GM12878 (cell line): ENCODE data around the gene ADD1. TPM values are rescaled to one million over a fixed set of nuclear protein-coding genes. Genes with fewer than 3 reads are reported as not detected.

Source experiments
- ATAC-seq: fragments of 200-7000 bp; cut with Tn5 transposase; 3 replicates; pipeline ENCODE4 v1.9.1; 2020; ENCODE audit warnings: mild to moderate bottlenecking, moderate library complexity
- BruUV-seq: library from RNA; stranded (reverse); fragments of 400-500 nt; replicated peaks from 2 replicates; lab custom pipeline; 2021; lab: Mats Ljungman, UMichigan
- CTCF ChIA-PET: fragments of 300-600 bp; sonication (Branson Sonifier 250); formaldehyde crosslinking; extraction: SDS; loops from one replicate; lab custom pipeline; 2021; ENCODE audit warnings: inconsistent platforms; lab: Yijun Ruan, JAX
- POLR2A ChIA-PET: fragments of 350-600 bp; formaldehyde crosslinking; extraction: SDS; loops from one replicate; lab custom pipeline; 2021; ENCODE audit warnings: inconsistent platforms; lab: Charles Lee
- RAD21 ChIA-PET: fragments of 300-600 bp; sonication (Branson Sonifier 250); formaldehyde crosslinking; loops from one replicate; lab custom pipeline; 2023; ENCODE audit warnings: antibody characterized with exemption; ENCODE audit not compliant: unreplicated experiment; lab: Charles Lee
- SMC1A ChIA-PET: fragments of 300-600 bp; sonication (Branson Sonifier 250); formaldehyde crosslinking; loops from one replicate; lab custom pipeline; 2023; ENCODE audit not compliant: unreplicated experiment, uncharacterized antibody; lab: Charles Lee
- DNase-seq: peaks from one replicate; pipeline ENCODE4 v3.0.0-alpha.2; 2011; ENCODE audit warnings: low read depth, low spot score
- FAIRE-seq: peaks from 3 replicates; lab custom pipeline; 2011; peaks lifted over from hg19 to GRCh38; lab: Jason Lieb, UNC
- H2AFZ ChIP-seq: 2 replicates; pipeline ENCODE4 v1.6.0; 2011; ENCODE audit warnings: low read depth, low read length, control low read depth; ENCODE audit not compliant: control insufficient read depth
- H3K27ac ChIP-seq: 2 replicates; pipeline ENCODE4 v1.5.1; 2011; ENCODE audit warnings: control low read depth; ENCODE audit not compliant: control insufficient read depth, insufficient read depth
- H3K27me3 ChIP-seq, 2 experiments: replicated peaks in 1 of 2; 2 replicates each; pipeline versions ENCODE4 v1.6.0 to v1.6.1; 2011; ENCODE audit warnings: low read length in 1 of 2; ENCODE audit not compliant: control insufficient read depth in 2 of 2, insufficient read depth in 2 of 2
- H3K36me3 ChIP-seq, 2 experiments: 2 replicates each; pipeline ENCODE4 v1.5.1; 2011; ENCODE audit warnings: low read length in 1 of 2; ENCODE audit not compliant: control insufficient read depth in 2 of 2, insufficient read depth in 2 of 2
- H3K4me1 ChIP-seq: 2 replicates; pipeline ENCODE4 v1.6.1; 2011; ENCODE audit warnings: mild to moderate bottlenecking, low read length, moderate library complexity, mixed read lengths; ENCODE audit not compliant: control insufficient read depth, insufficient read depth
- H3K4me2 ChIP-seq: 2 replicates; pipeline ENCODE4 v1.6.0; 2011; ENCODE audit warnings: control low read depth; ENCODE audit not compliant: control insufficient read depth, insufficient read depth
- H3K4me3 ChIP-seq: fragments of 200-600 bp; sonication (generic); 2 replicates; pipeline ENCODE4 v1.5.1; 2016
- H3K79me2 ChIP-seq: 2 replicates; pipeline ENCODE4 v1.6.0; 2011; ENCODE audit warnings: low read length; ENCODE audit not compliant: control insufficient read depth, insufficient read depth
- H3K9ac ChIP-seq: 2 replicates; pipeline ENCODE4 v1.8.0; 2011; ENCODE audit warnings: low read length, control low read depth, mixed read lengths; ENCODE audit not compliant: control insufficient read depth, insufficient read depth
- H3K9me3 ChIP-seq: replicated peaks from 3 replicates; pipeline ENCODE4 v1.5.1; 2011; ENCODE audit warnings: mild to moderate bottlenecking, low read length; ENCODE audit not compliant: control insufficient read depth, insufficient read depth
- H4K20me1 ChIP-seq: 2 replicates; pipeline ENCODE4 v1.6.0; 2011; ENCODE audit not compliant: control insufficient read depth, insufficient read depth
- EED ChIP-seq: sonication (generic); IDR thresholded peaks from 2 replicates; pipeline ENCODE4 v1.6.1; 2016; ENCODE audit warnings: antibody characterized with exemption, low read depth
- HCFC1 ChIP-seq: fragments of 150-350 bp; IDR thresholded peaks from 2 replicates; pipeline ENCODE4 v1.6.1; 2014; ENCODE audit warnings: low read length
- HDAC2 ChIP-seq: fragments of 200-600 bp; sonication (generic); IDR thresholded peaks from 2 replicates; pipeline ENCODE4 v1.6.1; 2017
- NFXL1 ChIP-seq: fragments of 450-650 bp; IDR thresholded peaks from 2 replicates; pipeline ENCODE4 v1.6.1; 2017; ENCODE audit warnings: antibody characterized with exemption, mild to moderate bottlenecking, borderline replicate concordance
- SIN3A ChIP-seq: IDR thresholded peaks from 2 replicates; pipeline ENCODE4 v1.6.1; 2012; ENCODE audit warnings: low read depth, low read length, improper control_type of control experiment
- SIX5 ChIP-seq: IDR thresholded peaks from 2 replicates; pipeline ENCODE4 v1.6.1; 2011; ENCODE audit warnings: mild to moderate bottlenecking, low read depth, low read length, moderate library complexity; ENCODE audit not compliant: severe bottlenecking
- SP1 ChIP-seq: IDR thresholded peaks from one replicate; pipeline ENCODE4 v1.6.1; 2011; ENCODE audit warnings: low read depth, low read length
- STAT1 ChIP-seq: fragments of 450-650 bp; conservative IDR thresholded peaks from 2 replicates; pipeline ENCODE4 v1.6.1; 2014; ENCODE audit warnings: antibody characterized with exemption, mild to moderate bottlenecking
- SUZ12 ChIP-seq: fragments of 200-600 bp; sonication (generic); IDR thresholded peaks from one replicate; pipeline ENCODE4 v1.6.1; 2018; ENCODE audit warnings: antibody characterized with exemption, mild to moderate bottlenecking; ENCODE audit not compliant: unreplicated experiment
- ZSCAN29 ChIP-seq: fragments of 450-650 bp; IDR thresholded peaks from 2 replicates; pipeline ENCODE4 v1.6.1; 2017; ENCODE audit warnings: mild to moderate bottlenecking, moderate library complexity
- WGBS: methylation state at CpG from one replicate; pipeline ENCODE4 v1.1.6; 2016; ENCODE audit warnings: low lambda C conversion rate; ENCODE audit not compliant: insufficient replicate concordance, insufficient coverage; ENCODE audit errors: missing lambda C conversion rate; 5-methylcytosine and 5-hydroxymethylcytosine counted together
- in situ Hi-C: fragments of 300-500 bp; cut with MboI; formaldehyde crosslinking; loops from 9 replicates; pipeline ENCODE4 v1.14.3; 2018; ENCODE audit warnings: mixed read lengths
- intact Hi-C: fragments of 100-400 bp; cut with micrococcal nuclease; formaldehyde crosslinking; loops from one replicate; pipeline ENCODE4 v1.14.2; 2022; ENCODE audit not compliant: unreplicated experiment
- polyA plus RNA-seq, 11 experiments: library from polyadenylated mRNA; depleted of rRNA in 4 of 11; unstranded in 6 of 11; stranded (reverse) in 5 of 11; fragments of >200 nt; fragmentation: Nextera tagmentation in 4 of 11; fragmentation: Illumina TruSeq in 1 of 11; extraction: Ambion mirVana in 4 of 11; extraction: Trizol in 1 of 11; gene quantifications; 1 replicate in 1 of 11; 2 replicates in 10 of 11; pipeline versions ENCODE4 v1.2.1 to v1.2.3, GENCODE V29; 2011 to 2016; ENCODE audit warnings: inconsistent platforms in 2 of 11, missing spikeins in 2 of 11, low read depth in 1 of 11
- total RNA-seq, 4 experiments: library from RNA; depleted of rRNA in 3 of 4; stranded (reverse); fragments of >200 nt in 3 of 4; fragmentation: Illumina TruSeq in 1 of 4; extraction: Trizol in 1 of 4; gene quantifications; 2 replicates each; pipeline versions ENCODE4 v1.2.1 to v1.2.3, GENCODE V29; 2013 to 2021
- TF ChIP-seq, protein P1 (sequence below): IDR thresholded peaks from 2 replicates; pipeline ENCODE4 v1.6.1; 2011; ENCODE audit warnings: borderline replicate concordance, low read depth, mild to moderate bottlenecking, moderate library complexity, low read length; ENCODE audit not compliant: insufficient read depth, poor library complexity, severe bottlenecking
- TF ChIP-seq, protein P2 (sequence below): fragments of 450-650 bp; IDR thresholded peaks from 2 replicates; pipeline ENCODE4 v1.6.1; 2017; ENCODE audit warnings: mild to moderate bottlenecking, moderate library complexity
- TF ChIP-seq, protein P3 (sequence below): fragments of 450-650 bp; IDR thresholded peaks from 2 replicates; pipeline ENCODE4 v1.6.1; 2016; ENCODE audit warnings: mild to moderate bottlenecking
- TF ChIP-seq, protein P4 (sequence below): IDR thresholded peaks from 2 replicates; pipeline ENCODE4 v1.6.1; 2012; ENCODE audit warnings: low read depth, low read length, improper control_type of control experiment

ADD1 gene
- total and polyA plus RNA-seq, 10 of the 15 experiments (the other 5 are each of a cell fraction or from before 2014, with no cell fraction given): 21.6 to 182 (median 105) TPM

DNA sequence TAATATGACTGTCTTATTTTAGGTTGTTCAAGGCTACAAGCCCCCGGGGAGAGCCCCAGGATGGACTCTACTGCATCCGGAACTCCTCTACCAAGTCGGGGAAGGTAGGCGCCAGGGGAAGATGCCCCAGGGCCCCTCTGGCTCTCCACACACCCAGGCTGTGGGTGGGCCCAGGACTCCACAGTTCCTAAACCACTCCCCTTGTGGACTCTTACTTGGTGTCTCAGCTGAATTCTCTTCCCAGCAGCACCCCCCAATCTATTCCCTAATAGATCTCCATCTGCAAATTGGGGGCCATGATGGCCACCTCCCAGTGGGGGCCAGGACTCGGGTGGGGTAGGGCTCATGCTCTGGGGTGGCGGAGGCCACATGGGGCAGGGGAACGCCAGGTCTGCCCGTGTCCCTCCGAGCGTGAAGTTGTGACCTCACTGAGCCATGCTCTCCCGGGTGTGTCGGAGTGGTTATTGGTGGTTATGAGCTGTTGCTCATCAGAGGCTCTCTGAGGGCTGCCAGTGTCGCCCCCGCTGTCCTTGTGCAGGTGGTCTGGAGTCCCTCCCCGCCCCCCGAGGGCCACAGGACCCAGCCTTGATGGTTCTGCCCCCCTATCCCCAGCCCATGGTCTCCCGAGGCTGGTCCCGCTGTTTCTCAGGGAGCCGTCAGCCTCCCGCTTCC is 11.2 kb upstream of the ADD1 start (continued):
- TF ChIP-seq, protein P1, sequence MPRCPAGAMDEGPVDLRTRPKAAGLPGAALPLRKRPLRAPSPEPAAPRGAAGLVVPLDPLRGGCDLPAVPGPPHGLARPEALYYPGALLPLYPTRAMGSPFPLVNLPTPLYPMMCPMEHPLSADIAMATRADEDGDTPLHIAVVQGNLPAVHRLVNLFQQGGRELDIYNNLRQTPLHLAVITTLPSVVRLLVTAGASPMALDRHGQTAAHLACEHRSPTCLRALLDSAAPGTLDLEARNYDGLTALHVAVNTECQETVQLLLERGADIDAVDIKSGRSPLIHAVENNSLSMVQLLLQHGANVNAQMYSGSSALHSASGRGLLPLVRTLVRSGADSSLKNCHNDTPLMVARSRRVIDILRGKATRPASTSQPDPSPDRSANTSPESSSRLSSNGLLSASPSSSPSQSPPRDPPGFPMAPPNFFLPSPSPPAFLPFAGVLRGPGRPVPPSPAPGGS: no peak
- no peak for TF ChIP-seq NFXL1
- no peak for TF ChIP-seq SIN3A
- no peak for TF ChIP-seq HCFC1
- no peak for TF ChIP-seq HDAC2
- no peak for TF ChIP-seq SUZ12
- TF ChIP-seq EED: peak; percentile 38; the same call in 1 of the 2 replicates

DNA sequence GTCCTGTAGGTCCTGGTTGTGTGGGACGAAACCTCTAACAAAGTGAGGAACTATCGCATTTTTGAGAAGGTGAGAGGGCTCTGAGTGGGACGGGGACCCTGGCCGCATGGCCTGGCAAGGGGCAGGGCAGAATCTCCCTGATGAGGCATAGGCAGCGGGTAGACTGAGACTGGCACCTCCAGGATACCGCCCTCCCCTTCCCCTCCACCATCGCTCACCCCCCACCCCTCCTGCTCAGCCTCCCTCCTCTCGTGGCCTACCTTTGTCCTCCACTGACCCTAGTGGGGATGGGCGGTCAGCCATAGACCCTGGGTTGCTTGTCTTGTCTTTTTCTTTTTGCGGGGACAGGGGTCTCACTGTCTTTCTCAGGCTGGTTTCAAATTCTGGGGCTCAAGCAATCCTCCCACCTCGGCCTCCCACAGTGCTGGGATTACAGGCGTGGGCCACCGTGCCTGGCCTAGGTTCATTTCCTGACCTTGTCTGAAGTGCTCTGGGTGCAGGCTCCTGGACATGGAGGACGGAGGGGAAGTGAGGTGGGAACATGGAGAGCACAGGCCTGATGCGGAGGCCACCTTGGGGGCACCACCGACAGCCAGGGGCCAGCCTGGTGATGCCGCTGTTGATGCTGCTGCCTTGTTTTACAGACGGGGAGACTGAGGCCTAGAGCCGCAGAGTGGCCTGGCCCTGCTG is 10.5 kb upstream of the ADD1 start:
- in situ Hi-C loops (no loop called here), intact Hi-C loops (no loop called here)
- CTCF ChIA-PET: interaction anchor here (1.0 kb wide), 1 partner anchor 69 kb away, joined by 3 read pairs; no protein-coding TSS in a partner anchor
- SMC1A ChIA-PET: interaction anchor here (0.6 to 1.4 kb wide), 2 partner anchors 103 to 957 kb away, joined by 3 to 4 read pairs; no protein-coding TSS in a partner anchor
- no peak overlapping the region for H3K9ac ChIP-seq
- DNase-seq (no peak), ATAC-seq (no peak), FAIRE-seq (no peak)
- no TSS peak for BruUV-seq
- no peaks in the 10 kb centered on the region for H4K20me1 ChIP-seq
- H3K4me1 ChIP-seq: peaks cover 44% of the 10 kb centered on the region
- 81% methylated on average over 16 of the region's 19 CpGs for WGBS
- H2AFZ ChIP-seq: no peak overlapping the region
- RAD21 ChIA-PET: interaction anchor here (1.0 to 1.1 kb wide), 2 partner anchors 46 to 47 kb away, joined by 3 to 4 read pairs; no protein-coding TSS in a partner anchor
- no peak overlapping the region for H3K4me3 ChIP-seq
- H3K27ac ChIP-seq: peak overlapping the region; percentile 41; the same call in 1 of the 2 replicates
- POLR2A ChIA-PET: no interaction called here
- H3K4me2 ChIP-seq: peak overlapping the region; percentile 6; the same call in 1 of the 2 replicates
- no peaks in the 10 kb centered on the region for H3K27me3 ChIP-seq
- peaks cover 15 to 22% of the 10 kb centered on the region in 2 experiments; a peak in 3 of 4 replicates for H3K36me3 ChIP-seq
- H3K9me3 ChIP-seq: no peaks in the 10 kb centered on the region
- no peaks in the 10 kb centered on the region for H3K79me2 ChIP-seq
- TF ChIP-seq SIX5 (no peak), ZSCAN29 (no peak), SP1 (no peak), STAT1 (no peak)
- TF ChIP-seq, protein P2, sequence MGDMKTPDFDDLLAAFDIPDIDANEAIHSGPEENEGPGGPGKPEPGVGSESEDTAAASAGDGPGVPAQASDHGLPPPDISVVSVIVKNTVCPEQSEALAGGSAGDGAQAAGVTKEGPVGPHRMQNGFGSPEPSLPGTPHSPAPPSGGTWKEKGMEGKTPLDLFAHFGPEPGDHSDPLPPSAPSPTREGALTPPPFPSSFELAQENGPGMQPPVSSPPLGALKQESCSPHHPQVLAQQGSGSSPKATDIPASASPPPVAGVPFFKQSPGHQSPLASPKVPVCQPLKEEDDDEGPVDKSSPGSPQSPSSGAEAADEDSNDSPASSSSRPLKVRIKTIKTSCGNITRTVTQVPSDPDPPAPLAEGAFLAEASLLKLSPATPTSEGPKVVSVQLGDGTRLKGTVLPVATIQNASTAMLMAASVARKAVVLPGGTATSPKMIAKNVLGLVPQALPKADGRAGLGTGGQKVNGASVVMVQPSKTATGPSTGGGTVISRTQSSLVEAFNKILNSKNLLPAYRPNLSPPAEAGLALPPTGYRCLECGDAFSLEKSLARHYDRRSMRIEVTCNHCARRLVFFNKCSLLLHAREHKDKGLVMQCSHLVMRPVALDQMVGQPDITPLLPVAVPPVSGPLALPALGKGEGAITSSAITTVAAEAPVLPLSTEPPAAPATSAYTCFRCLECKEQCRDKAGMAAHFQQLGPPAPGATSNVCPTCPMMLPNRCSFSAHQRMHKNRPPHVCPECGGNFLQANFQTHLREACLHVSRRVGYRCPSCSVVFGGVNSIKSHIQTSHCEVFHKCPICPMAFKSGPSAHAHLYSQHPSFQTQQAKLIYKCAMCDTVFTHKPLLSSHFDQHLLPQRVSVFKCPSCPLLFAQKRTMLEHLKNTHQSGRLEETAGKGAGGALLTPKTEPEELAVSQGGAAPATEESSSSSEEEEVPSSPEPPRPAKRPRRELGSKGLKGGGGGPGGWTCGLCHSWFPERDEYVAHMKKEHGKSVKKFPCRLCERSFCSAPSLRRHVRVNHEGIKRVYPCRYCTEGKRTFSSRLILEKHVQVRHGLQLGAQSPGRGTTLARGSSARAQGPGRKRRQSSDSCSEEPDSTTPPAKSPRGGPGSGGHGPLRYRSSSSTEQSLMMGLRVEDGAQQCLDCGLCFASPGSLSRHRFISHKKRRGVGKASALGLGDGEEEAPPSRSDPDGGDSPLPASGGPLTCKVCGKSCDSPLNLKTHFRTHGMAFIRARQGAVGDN: no peak
- TF ChIP-seq, protein P3, sequence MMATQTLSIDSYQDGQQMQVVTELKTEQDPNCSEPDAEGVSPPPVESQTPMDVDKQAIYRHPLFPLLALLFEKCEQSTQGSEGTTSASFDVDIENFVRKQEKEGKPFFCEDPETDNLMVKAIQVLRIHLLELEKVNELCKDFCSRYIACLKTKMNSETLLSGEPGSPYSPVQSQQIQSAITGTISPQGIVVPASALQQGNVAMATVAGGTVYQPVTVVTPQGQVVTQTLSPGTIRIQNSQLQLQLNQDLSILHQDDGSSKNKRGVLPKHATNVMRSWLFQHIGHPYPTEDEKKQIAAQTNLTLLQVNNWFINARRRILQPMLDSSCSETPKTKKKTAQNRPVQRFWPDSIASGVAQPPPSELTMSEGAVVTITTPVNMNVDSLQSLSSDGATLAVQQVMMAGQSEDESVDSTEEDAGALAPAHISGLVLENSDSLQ: no peak
- TF ChIP-seq, protein P4, sequence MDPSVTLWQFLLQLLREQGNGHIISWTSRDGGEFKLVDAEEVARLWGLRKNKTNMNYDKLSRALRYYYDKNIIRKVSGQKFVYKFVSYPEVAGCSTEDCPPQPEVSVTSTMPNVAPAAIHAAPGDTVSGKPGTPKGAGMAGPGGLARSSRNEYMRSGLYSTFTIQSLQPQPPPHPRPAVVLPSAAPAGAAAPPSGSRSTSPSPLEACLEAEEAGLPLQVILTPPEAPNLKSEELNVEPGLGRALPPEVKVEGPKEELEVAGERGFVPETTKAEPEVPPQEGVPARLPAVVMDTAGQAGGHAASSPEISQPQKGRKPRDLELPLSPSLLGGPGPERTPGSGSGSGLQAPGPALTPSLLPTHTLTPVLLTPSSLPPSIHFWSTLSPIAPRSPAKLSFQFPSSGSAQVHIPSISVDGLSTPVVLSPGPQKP: no peak
